NCI-H345 (cell line): Measurements from ENCODE around the gene MEX3D.

Experiments
- DNase-seq: peaks from one replicate; lab custom pipeline; 2025; lab: John Stamatoyannopoulos, UW

MEX3D gene

DNA sequence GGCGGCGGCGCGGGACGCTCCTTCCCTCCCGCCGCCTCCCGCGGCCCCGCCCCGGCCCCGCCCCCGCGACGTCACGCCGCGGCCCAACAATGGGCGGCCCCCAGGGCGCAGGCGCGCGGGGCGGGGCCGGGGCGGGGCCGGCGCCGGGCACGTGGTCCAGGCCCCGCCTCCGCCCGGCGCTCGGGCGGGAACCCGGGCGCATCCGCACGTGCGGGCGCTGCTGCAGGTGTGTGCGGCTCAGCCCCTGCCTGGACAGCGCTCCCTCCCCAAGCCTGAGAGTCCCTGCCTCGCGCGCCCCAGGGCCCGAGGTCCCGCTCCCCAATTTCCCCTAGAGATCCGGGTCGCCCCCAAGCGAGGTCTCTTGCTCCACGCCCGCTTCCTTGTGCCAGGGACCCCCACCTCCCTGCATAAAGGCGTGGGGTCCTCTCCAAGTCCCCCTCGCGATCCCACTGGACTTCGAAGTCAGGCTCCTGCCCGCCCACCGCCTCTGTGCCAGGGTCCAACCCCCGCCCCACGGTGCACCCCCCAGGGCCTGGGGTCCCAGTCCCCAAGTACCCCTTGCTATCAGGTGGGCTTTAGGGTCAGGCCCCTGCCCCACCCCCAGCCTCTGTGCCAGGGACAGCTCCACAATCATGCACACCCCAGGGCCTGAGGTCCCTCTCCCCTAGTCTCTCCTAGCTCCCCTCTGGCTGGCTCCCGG, at the start of gene MEX3D:
Gene MEX3D (minus strand): TSS at position 6 of the 700 bp plus-strand sequence. CDS start 267 bp downstream, outside the sequence.
- peak; percentile 85 for DNase-seq

- DNase-seq, result no peak
Observed at GRCh38 chr19:1616875-1617274, 48.8 kb upstream of the MEX3D start.

DNA sequence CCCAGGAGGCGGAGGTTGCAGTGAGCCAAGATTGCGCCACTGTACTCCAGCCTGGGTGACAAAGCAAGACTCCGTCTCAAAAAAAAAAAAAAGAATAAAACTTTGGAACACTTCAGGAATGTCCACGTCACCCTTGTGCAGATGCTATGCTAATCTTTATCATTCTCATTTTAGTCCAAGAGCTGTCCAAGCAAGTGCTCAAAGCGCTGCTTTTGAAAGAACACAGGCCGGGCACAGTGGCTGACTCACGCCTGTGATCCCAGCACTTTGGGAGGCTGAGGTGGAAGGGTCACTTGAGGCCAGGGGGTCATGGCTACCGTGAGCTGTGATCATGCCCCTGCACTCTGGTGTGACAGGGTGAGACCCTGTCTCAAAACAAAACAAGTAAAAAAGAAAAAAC, 48.3 kb upstream of the MEX3D start:
- DNase-seq, result no peak

DNA sequence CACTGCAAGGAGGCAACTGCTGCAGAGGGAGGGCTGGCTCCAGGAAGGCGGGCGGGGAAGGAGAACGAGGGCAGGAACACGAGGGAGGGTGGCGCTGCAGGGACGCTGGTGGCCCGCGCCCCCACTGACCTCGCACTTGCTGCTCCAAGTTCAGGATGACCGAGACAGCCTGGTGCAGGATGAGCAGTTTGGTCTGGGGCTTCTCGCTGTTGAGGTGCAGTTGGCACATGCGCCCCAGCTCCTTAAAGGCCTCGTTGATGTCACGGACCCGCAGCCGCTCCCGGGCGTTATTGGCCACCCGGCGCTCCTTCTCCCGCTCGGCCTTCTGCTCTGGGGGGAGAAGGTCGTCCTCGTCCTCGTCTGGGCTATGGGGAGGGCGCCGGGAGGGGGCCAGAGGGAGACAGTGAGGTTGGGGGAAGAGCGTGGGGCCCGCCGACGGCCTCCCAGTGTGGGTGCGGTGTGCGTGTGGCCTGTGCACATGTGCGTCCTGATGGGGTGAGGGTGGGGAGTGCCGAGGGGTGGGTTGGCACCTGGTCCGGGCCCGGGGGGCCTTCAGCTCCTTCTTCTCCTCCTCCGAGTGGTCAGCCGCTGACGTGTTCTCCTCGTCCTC, 47.1 kb upstream of the MEX3D start:
- DNase-seq, result no peak

- DNase-seq, result no peak
Observed at GRCh38 chr19:1613808-1614570, 45.9 kb upstream of the MEX3D start.

DNA sequence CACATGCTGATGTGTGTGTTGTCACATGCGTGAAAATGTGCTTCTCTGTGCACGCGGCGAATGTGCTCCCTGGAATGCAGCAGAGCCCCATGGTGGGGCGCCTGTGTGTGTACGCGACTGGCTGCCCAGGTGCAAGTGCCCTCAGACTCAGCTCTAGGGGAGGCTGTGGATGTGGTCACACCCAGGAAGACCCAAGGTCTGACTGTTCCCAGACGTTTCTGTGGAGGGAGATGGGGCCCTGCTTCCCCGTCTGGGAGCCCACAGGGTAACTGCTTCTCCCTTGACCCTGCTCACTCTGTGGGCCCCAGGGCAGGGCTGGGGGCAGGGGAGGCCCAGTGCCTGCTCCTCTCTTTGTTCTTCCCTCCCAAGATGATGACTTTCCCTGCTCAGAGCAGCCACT, 45.0 kb upstream of the MEX3D start:
- DNase-seq, result no peak

DNA sequence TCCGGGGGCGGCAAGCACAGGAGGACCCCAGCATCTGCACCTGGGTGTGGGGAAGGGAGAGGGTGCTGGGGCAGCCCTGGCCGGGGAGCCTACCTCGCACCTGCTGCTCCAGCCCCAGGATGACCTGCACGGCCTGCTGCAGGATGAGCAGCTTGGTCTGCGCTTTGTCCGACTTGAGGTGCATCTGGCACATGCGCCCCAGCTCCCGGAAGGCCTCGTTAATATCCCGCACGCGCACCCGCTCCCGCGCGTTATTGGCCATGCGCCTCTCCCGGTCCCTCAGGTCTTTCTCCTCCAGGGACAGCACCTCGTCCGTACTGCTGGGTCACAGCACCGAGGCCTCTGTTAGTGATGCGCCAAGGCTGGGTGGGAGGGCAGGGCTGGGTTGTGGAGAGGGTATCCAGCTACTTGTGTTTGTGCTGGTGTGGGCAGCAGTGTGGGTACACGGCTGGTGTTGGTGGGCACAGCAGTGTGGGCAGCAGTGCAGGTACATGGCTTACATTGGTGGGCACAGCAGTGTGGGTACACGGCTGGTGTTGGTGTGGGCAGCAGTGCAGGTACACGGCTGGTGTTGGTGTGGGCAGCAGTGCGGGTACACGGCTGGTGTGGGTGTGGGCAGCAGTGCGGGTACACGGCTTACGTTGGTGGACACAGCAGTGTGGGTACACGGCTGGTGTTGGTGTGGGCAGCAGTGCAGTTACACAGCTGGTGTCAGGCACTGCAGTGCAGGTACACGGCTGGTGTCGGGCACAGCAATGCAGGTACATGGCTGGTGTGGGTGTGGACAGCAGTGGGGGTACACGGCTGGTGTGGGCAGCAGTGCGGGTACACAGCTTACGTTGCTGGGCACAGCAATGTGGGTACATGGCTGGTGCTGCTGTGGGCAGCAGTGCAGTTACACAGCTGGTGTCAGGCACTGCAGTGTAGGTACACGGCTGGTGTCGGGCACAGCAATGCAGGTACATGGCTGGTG, 44.3 kb upstream of the MEX3D start:
- no peak for DNase-seq

DNA sequence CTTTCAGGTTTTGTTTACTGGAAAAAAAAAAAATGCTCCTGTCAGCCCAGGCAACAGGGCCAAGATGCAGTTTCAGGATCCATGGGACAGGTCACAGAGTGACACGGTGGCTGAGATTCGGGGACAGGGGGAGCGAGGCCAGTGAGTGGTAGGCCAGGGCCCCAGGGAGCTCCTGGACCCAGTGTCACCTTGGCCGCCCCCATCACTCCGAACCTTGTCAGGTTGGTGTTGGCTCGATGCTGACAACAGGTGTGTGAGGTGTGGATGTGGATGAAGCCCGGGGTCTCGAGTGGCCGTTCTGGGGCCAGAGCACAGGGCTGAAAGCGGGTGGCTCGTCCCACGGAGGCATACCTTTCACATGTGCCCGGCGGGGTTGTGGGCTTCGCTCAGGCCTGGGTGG, 43.2 kb upstream of the MEX3D start:
- no peak for DNase-seq

DNA sequence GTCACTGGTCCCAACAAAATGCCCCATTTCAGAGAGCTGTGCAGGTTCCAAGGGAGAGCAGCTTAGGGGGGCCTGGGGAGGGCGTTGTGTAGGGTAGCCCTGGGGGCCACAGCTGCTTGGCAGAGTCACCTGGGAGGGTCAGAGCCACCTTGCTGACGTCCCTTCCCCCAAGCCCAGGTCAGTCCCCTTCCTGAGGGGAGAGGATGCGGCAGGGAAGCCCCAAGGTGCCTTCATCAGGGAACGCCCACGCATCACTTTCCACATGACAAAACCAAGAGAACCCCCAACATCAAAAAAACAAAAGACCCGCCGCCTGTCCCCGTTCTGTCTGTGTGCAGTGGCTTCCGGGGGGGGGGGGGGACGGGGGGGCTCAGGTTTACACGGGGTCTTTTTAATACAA, 42.5 kb upstream of the MEX3D start:
- no peak for DNase-seq

DNA sequence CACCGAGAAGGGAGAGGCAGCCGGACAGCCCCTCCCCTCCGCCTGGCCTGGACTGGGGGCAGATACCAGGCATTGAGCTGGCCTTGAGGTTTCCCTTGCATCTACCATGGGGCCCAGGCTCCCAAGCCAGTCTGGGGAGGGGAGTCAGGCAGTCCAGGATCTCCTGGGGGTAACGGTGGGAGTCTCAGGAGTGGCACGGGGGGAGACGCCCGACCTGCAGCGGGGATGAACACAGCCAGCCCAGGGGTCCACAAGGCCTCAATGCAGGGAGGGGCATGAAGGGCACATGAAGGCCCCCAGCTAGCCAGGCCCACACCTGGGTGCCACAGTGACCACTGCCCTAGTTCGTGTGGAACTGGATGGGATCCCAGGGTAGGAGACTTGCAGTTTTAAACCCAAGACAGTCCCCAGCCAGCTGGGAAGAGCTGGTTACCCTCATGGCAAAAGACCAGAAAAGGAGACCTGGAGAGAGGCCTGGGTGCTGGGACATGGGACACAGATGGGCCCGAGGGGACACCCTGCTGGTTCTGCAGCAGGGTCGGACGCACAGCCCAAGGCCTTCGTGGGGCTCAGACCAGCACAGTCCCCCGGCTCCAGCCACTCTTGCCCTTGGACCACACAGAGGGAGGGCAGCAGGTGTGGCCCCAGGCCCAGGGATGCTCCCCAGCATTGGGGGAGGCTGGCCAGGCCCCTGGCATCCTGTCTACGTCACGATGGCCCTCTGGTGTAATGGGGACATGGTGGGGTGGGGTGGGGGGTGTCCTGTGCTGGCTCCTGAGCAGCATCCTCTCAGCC, 41.8 kb upstream of the MEX3D start:
- no peak for DNase-seq

DNA sequence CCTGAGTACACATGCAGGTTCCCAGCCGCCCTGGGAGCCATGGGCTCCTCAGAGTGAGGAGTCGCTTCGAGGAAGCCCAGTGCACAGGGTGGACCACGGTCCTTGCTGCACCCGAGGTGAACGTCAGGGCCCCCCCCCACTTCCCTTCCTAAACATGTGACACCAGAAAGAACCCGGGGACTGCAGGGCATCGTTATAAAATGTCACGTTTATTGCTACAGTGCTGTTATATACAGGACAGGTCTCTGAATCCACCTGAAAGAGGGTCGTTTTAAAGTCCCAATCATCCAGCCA, 40.9 kb upstream of the MEX3D start:
- no peak for DNase-seq

DNA sequence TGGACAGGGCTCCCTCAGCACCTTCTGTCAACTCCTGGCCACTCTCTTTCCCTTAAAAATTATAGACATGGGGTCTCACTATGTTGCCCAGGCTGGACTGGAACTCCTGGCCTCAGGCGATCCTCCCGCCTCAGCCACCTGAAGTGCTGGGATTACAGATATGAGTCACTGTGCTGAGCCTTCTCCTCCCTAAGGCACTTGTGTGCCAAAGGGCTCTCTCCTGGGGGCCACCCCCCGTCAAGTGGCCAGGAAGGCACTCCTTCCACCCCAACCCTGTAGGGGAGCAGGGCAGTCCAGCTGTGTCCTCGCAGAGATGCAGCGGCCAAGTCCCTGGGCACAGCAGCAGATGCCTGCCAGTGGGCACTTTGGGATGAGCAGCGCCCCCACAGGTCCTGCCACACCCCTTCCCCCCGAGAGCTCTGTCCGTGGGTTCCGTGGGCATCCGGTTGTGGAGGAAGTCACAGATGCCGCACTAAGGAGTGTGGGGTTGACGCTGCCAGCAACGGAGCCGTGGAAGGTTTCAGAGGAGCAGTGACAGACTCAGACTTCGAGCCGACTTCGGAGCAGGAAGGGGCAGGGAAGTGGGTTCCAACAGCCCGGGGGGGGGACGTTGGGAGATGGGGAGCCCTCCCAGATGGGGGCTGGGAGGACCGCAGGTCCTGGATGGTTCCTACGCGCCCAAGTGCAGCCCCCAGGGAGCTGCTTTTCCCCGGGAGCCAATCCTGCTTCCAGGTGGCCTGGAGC, 40.4 kb upstream of the MEX3D start:
- peak; percentile 12 for DNase-seq

DNA sequence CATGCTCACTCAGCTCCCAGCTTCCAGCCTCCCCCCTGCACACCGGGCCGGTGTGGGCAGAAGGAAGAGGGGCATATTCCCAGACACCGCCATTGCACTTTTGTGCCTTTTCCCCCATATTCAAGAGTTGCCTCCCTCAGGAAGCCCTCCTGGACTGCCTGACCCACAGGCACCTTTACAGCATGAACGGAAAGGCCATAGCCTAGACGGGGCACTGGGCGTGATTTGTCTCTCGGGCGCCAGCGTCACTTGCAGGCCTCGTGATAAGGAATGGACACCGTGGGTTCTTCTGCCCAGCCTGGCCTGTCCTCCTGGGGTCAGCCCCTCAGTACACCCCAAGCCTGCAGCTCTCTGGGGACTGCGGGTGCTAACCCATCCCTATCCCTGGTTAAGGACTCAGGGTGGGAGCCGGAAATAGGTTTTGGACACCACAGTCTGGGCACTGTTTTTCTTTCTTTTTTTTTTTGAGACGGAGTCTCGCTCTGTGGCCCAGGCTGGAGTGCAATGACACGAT, 38.1 kb upstream of the MEX3D start:
- DNase-seq, result no peak

- peak; percentile 94 for DNase-seq
Observed at GRCh38 chr19:1605236-1606137, 37.4 kb upstream of the MEX3D start, which contains the start of gene UQCR11. Gene UQCR11 (minus strand): TSS chr19:1605462. CDS start chr19:1605409, 53 bp downstream.

DNA sequence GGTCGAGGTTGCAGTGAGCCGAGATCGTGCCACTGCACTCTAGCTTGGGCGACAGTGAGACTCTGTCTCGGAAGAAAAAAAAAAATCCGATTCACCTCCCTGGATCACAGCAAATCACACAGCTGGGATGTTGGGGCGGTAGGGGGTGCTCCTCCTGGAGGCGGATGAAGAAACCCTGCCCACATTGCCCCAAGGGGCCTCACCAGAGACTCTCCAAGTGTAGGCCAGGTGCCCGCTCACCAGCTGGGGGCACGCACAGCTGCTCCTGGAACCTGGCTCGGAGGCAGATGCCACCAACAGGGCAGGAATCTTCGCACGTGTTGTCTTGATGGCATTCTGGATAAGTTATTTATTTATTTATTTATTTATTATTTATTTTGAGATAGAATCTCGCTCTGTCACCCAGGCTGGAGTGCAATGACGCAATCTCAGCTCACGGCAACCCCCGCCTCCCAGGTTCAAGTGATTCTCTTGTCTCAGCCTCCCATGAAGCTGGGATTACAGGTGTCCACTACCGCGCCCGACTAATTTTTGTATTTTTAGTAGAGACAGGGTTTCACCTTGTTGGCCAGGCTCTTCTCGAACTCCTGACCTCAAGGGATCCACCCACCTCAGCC, 34.1 kb upstream of the MEX3D start:
- DNase-seq, result no peak

DNA sequence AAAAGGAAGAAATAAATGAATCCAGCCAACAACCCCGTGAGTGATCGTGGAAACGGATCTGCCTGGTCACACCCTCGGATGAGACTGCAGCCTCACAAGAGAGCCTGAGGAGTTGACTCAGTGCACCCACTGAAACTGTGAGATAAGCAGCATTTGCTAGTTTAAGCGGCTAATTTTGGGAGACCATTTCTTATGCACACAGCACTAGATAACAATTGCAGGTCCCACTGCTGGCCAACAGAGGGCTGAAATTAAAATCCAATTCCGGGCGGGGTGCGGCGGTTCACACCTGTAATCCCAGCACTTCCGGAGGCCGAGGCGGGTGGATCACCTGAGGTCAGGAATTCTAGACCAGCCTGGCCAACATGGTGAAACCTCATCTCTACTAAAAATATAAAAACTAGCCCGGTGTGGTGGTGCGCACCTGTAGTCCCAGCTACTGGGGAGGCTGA, 33.5 kb upstream of the MEX3D start:
- DNase-seq, result no peak

DNA sequence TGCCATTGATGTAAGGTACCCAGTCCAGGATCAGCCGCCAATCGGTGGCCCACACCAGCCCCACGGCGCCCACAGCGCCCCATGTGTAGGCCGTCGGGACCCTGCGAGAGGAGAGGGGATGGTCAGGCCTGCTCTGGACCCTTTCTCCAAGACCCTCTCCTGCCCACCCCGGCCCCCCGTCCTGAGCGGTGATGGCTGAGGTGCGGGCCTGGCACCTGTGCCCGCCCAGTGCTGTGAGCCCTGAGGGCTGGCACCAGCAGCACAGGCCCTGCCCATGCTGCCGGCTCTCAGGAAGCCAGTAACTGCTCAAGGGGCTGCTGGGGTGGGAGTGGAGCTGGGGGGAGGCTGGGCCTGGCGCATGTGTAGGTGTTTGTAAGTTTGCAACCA, 31.3 kb upstream of the MEX3D start:
- DNase-seq, result no peak

DNA sequence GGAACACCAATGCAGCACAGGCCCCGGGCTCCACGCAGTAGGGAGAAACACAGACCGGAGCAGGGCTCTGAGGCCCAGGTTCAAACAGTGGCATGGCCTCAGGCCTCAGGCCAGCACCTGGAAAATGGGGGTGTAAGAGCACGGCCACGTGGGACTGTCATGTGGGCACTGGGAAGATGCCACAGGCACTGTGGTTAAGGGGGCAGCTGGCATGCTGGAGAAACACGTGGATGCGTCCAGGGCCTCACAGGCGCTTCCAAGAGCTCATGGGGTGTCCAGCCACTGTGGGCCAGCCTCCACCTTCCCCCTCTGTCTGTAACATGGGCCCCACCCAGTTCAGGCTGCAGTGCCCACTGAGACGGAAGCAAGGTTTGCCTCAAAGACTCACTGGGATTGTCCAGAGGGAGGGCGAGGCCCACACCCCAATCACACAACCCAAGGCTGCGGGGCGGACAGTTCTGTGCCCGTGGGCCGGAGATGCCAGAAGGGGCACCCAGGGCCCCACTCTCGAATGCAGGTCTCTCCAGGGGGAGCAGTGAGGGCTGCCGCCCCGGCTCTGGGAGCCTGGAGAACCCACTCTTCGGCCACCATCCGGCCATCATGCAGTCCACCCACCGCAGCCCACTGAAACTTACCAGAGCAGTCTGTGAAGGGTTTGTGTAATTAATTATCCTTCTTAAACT, 30.8 kb upstream of the MEX3D start:
- no peak for DNase-seq
